Activated CD4-positive, alpha-beta T cell treated with anti-CD3 and anti-CD28 coated beads, Interleukin-10, Interleukin-2, amounts not matched to agents 100 ng/mL and 50 ng/mL, durations not matched to agents 16 hours and 8 hours (primary cell): ENCODE data around the gene GFRA1.
"Not testable (repeated sequence)": the region's sequence is repeated elsewhere in the genome, so short reads cannot be mapped to it uniquely, and the experiment has no call there.

Experiments
- DNase-seq: peaks from one replicate; pipeline ENCODE4 v3.0.0-alpha.2; 2020

GFRA1 gene

GRCh38 chr10:116195039-116195438 is 78.0 kb downstream of the GFRA1 start:
- no peak for DNase-seq

- DNase-seq, result no peak
These were observed 78.9 kb downstream of the GFRA1 start for GRCh38 chr10:116194061-116194460.

GRCh38 chr10:116190883-116191282 is 82.1 kb downstream of the GFRA1 start:
- no peak for DNase-seq

- DNase-seq, result no peak
These were observed 86.7 kb downstream of the GFRA1 start for GRCh38 chr10:116186273-116186672.

- DNase-seq, result no peak
These were observed 87.7 kb downstream of the GFRA1 start for GRCh38 chr10:116185199-116185867.

GRCh38 chr10:116184512-116184794 is 88.6 kb downstream of the GFRA1 start:
- DNase-seq, result no peak

GRCh38 chr10:116183733-116184511 is 89.1 kb downstream of the GFRA1 start:
- no peak for DNase-seq

GRCh38 chr10:116182426-116182825 is 90.6 kb downstream of the GFRA1 start:
- no peak for DNase-seq

GRCh38 chr10:116178086-116178605 is 94.9 kb downstream of the GFRA1 start:
- no peak for DNase-seq

- no peak for DNase-seq
These were observed 97.8 kb downstream of the GFRA1 start for GRCh38 chr10:116175231-116175630.

- no peak for DNase-seq
These were observed 101.5 kb downstream of the GFRA1 start for GRCh38 chr10:116171505-116171904.

GRCh38 chr10:116170815-116171250 is 102.2 kb downstream of the GFRA1 start:
- no peak for DNase-seq

- no peak for DNase-seq
These were observed 103.1 kb downstream of the GFRA1 start for GRCh38 chr10:116169782-116170445.

GRCh38 chr10:116168745-116169144 is 104.3 kb downstream of the GFRA1 start:
- no peak for DNase-seq

GRCh38 chr10:116168329-116168728 is 104.7 kb downstream of the GFRA1 start:
- no peak for DNase-seq

GRCh38 chr10:116165941-116166340 is 107.1 kb downstream of the GFRA1 start:
- DNase-seq, result not testable (repeated sequence)

- no peak for DNase-seq
These were observed 108.7 kb downstream of the GFRA1 start for GRCh38 chr10:116164291-116164690.

- DNase-seq, result no peak
These were observed 109.5 kb downstream of the GFRA1 start for GRCh38 chr10:116163333-116164131.

GRCh38 chr10:116162851-116163250 is 110.2 kb downstream of the GFRA1 start:
- no peak for DNase-seq

- no peak for DNase-seq
These were observed 112.7 kb downstream of the GFRA1 start for GRCh38 chr10:116160271-116160670.

- no peak for DNase-seq
These were observed 113.8 kb downstream of the GFRA1 start for GRCh38 chr10:116159197-116159596.

GRCh38 chr10:116158036-116158435 is 115.0 kb downstream of the GFRA1 start:
- DNase-seq, result no peak

GRCh38 chr10:116157485-116157884 is 115.5 kb downstream of the GFRA1 start:
- DNase-seq, result no peak
